Stimulated activated CD8-positive, alpha-beta memory T cell treated with anti-CD3 and anti-CD28 coated beads, Interleukin-4, amount 100 ng/mL, for 48 hours (primary cell): Measurements from ENCODE around the gene CLTCL1.
A peak's percentile ranks its signal among the peaks of the same experiment; 100 is the strongest.

Experiments used
- DNase-seq: peaks from one replicate; pipeline ENCODE4 v3.0.0-alpha.2; 2020

The CLTCL1 gene

DNA sequence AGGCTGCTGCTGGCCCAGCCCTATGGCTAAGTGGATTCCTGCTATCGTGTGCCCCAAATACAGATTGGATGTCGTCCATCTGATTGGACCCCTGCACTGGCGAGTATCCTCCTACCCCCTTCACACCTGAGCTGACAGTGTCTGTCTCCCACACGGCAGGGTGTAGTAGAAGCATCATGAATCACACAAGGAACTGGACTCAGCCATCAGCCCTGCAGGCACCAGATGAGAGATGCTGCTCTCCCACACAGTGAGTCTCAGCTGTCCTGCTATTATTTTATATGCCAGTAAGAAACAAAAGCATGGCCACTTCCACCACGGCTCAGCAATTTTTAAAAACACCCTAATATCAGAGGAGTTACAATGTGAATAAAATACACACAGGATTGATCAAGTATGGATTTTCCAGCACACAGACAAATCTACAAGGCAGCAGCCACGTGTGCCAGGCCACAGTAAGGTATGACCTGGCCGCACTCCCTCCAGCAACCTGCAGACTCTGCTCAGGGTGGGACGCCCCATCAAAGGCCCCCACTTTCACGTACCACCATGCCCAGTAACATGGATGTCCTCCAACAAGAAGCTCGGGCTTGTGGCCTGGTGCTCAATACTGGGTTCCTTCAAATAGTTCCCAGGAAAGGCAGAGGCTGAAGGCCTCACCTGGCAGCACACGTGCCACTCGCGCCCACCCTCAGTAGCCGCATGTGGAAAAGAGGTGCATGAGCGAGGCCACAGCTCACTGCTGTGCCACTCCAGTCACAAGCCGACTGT lies 96.6 kb downstream of the CLTCL1 start:
- no peak for DNase-seq

DNA sequence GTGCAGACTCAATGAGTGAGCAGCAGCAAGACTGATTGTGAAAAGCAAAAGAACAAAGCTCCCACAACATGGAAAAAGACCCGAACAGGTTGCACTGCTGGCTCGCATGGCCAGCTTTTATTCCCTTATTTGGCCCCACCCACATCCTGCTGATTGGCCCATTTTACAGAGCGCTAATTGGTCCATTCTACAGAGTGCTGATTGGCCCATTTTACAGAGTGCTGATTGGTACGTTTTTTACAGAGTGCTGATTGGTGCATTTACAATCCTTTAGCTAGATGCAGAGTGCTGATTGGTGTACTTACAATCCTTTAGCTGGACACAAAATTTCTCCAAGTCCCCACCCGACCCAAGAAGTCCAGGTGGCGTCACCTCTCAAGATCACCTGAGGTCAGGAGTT lies 97.6 kb downstream of the CLTCL1 start:
- DNase-seq, result no peak

- no peak for DNase-seq
Observed at GRCh38 chr22:19187716-19188563, 103.6 kb downstream of the CLTCL1 start.

- no peak for DNase-seq
Observed at GRCh38 chr22:19184276-19184997, 107.1 kb downstream of the CLTCL1 start.

DNA sequence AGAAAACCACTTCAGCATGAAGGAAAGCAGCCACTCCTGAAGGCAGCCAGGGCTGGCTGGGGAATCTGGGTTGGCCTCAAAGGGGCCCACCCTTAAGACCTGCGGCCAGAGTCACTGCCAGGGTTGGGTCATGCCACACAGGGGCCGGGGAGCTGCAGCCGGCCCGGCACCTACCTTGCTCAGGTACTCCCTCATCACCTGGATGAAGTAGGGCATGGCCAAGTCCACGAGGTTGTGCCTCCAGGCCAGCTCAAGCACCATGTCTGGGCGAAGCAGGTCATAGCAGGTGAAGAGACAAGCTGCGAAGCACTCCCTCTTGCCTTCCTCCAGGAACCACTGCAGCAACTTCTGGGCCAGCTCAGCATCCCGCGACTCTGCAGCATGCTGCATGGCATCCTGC lies 108.3 kb downstream of the CLTCL1 start:
- DNase-seq, result no peak

- DNase-seq, result peak; percentile 62
Observed at GRCh38 chr22:19182472-19183157, 108.9 kb downstream of the CLTCL1 start.

DNA sequence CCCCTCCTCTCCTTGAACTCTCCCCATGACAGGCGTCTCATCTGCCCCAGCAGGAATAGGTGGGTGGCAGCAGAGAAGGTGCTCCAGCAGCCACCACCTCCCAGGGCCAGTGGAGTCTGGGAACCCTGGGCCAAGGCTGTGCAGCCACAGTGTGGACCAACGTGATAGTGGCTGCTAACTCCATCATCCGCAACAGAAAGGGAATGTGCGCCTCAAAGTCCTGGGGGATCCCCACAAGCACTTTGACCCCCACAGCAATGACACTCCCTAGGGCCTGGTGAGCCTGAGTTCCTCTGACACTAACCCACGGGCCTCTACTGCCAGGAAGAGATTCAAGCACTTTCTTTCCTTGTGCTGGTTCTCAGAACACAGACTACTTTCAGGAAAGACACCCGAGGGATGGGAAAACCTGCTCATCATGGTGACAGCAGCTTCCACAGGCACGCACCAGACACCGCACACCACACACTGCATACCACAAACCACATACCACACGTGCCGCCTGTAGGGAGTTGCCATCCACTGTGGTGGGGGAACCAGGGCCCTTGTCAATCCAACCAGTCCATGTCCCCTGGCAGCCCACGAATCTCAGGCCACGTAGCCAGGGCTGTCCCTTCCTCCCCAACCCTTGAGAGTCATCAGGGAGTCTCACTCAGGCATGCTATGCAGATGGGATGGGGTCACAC lies 109.6 kb downstream of the CLTCL1 start:
- peak; percentile 54 for DNase-seq

DNA sequence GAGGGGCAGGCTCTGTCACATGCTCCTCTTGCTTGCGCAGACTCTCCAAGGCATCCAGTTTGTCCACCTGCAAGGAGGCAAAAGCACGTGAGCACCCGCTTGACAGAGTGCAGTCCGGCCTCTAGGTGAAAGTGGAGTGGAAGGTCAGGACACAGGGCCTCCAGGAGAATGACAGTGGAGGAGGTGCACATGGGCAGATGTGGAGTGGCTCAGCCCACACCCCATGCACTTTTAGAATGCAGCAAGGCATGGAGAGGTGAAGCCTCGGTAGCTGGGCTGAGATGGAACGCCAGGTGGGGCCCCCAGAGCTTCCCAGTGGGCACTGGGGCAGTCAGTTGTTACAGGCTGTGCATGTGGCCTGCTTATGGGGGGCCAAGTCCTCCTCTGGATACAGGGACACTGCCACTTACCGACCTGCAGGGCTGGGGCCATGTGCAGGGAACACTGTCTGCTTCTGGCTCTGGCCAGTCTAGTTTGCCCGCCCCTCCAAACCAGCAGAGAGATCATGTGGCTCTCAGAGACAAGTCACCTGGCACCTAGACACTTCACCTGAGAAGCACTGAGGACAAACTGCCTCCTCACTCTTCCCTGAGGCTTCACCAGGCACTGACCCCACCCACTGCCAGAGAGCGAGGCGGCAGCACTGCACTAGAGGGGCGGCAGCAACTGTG lies 110.6 kb downstream of the CLTCL1 start:
- DNase-seq, result no peak

- no peak for DNase-seq
Observed at GRCh38 chr22:19180234-19180633, 111.3 kb downstream of the CLTCL1 start.

- DNase-seq, result peak; percentile 61
Observed at GRCh38 chr22:19179497-19180048, 111.9 kb downstream of the CLTCL1 start.

GRCh38 chr22:19178657-19179496 lies 112.6 kb downstream of the CLTCL1 start, which contains the start of gene SLC25A1:
SLC25A1 (minus strand) TSS chr22:19178736; CDS start chr22:19178673, 63 bp downstream.
- peak; percentile 94 for DNase-seq

DNA sequence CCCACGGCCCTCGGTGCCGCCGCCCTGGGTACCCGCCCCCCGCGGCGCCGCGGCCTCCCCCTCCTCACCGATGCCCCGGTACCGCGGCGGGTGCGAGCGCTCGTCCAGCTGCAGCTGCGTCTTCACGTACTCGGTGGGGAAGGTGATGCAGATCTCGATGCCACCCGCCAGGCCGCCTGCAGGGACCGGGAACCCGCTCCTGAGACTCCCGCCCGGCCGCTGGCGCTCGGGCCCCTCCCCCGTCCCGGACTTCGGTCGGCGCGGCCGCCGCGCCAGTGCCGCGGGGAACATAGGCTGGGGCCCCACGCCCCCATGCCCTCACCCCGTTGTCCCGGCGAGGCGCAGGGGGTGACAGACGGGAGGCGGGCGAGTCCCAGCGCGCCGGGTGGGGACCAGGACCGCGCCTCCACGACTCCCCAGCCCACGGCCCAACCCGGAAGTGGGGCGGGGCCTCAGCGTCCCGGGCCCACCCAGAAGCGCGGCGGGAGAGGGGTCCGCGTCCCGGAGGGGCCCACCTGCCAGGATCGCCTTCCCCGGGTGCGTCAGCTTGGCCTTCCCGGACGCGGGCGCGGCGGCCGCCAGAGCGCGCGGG lies 113.4 kb downstream of the CLTCL1 start:
- DNase-seq, result peak; percentile 67

- no peak for DNase-seq
Observed at GRCh38 chr22:19177164-19178064, 114.1 kb downstream of the CLTCL1 start.

DNA sequence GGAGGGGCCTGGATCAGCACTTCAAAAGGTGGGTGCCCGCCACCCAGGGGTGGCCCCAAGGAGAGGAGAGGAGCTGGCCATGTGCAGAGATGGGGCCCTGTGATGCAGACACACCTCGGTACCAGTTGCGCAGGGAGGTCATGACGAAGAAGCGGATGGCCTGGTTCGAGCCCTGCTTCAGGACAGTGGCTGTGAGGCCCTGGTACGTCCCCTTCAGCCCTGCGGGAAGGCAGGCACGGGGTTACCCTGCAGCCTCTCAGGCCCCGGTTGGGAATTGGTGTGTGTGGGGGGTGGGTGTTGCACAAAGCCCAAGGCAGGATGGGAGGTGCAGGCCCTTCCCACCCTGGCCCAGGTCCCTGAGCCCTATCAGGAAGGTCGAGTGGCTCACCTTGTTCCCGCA lies 114.8 kb downstream of the CLTCL1 start:
- no peak for DNase-seq

- DNase-seq, result no peak
Observed at GRCh38 chr22:19176175-19176643, 115.3 kb downstream of the CLTCL1 start.

GRCh38 chr22:19175602-19176174 lies 115.8 kb downstream of the CLTCL1 start:
- DNase-seq, result no peak

- DNase-seq, result no peak
Observed at GRCh38 chr22:19175026-19175601, 116.4 kb downstream of the CLTCL1 start.
